HL-60 (cell line): ENCODE results near the gene EFS.

ENCODE experiments used
- DNase-seq, 2 experiments: peaks; one replicate each; pipeline ENCODE4 v3.0.0-alpha.2; 2010 to 2020; ENCODE audit warnings: low read depth in 1 of 2, low spot score in 1 of 2
- H3K27ac ChIP-seq: fragments of 250-450 bp; sonication (Bioruptor Pico); replicated peaks from 2 replicates; pipeline ENCODE4 v1.5.1; 2020; ENCODE audit warnings: mild to moderate bottlenecking, moderate library complexity
- H3K27me3 ChIP-seq: fragments of 250-450 bp; sonication (Bioruptor Pico); 2 replicates; pipeline ENCODE4 v1.5.1; 2021; ENCODE audit warnings: mild to moderate bottlenecking, moderate library complexity; ENCODE audit not compliant: insufficient read depth, poor library complexity, severe bottlenecking
- H3K4me3 ChIP-seq: replicated peaks from 2 replicates; pipeline ENCODE4 v1.5.1; 2011; ENCODE audit warnings: mild to moderate bottlenecking, control low read depth, low read length; ENCODE audit not compliant: insufficient read depth
- CTCF ChIP-seq: IDR thresholded peaks from one replicate; pipeline ENCODE4 v1.5.1; 2011; ENCODE audit warnings: low read length, control low read depth, inconsistent platforms; ENCODE audit not compliant: insufficient read depth
- GABPA ChIP-seq: IDR thresholded peaks from 2 replicates; pipeline ENCODE4 v1.6.1; 2012; ENCODE audit warnings: low read depth
- POLR2AphosphoS5 ChIP-seq: IDR thresholded peaks from 2 replicates; pipeline ENCODE4 v1.6.1; 2012; ENCODE audit warnings: low read depth
- REST ChIP-seq: IDR thresholded peaks from 2 replicates; pipeline ENCODE4 v1.6.1; 2012; ENCODE audit warnings: low read depth; ENCODE audit not compliant: insufficient replicate concordance
- SPI1 ChIP-seq: IDR thresholded peaks from 2 replicates; pipeline ENCODE4 v1.6.1; 2012; ENCODE audit warnings: low read depth, mild to moderate bottlenecking, borderline replicate concordance

Gene EFS

GRCh38 chr14:23324993-23325392 is 40.0 kb downstream of the EFS start:
- no peak overlapping the region for H3K27ac ChIP-seq
- DNase-seq = no peak
- H3K4me3 ChIP-seq = no peak overlapping the region
- TF ChIP-seq SPI1 (no peak), REST (no peak), CTCF (no peak), GABPA (no peak), POLR2AphosphoS5 (no peak)
- H3K27me3 ChIP-seq = no peaks in the 10 kb centered on the region

GRCh38 chr14:23324455-23324846 is 40.5 kb downstream of the EFS start:
- no peaks in the 10 kb centered on the region for H3K27me3 ChIP-seq
- H3K4me3 ChIP-seq = no peak overlapping the region
- no peak for DNase-seq
- no peak overlapping the region for H3K27ac ChIP-seq
- TF ChIP-seq CTCF = no peak
- TF ChIP-seq POLR2AphosphoS5 = no peak
- no peak for TF ChIP-seq GABPA
- no peak for TF ChIP-seq SPI1
- TF ChIP-seq REST = no peak

- DNase-seq = no peak
- Histone ChIP-seq H3K27me3 (no peaks in the 10 kb centered on the region), H3K27ac (no peak overlapping the region), H3K4me3 (no peak overlapping the region)
- TF ChIP-seq POLR2AphosphoS5 (no peak), REST (no peak), CTCF (no peak)
Measured at GRCh38 chr14:23323838-23324454, 41.0 kb downstream of the EFS start.
